ENCODE measurements around the gene ERICH3. TPM values are rescaled to one million over a fixed set of nuclear protein-coding genes. Genes with fewer than 3 reads are reported as not detected.

ERICH3 gene
- total RNA-seq, 1 experiment from 2014 or later, result not detected

DNA sequence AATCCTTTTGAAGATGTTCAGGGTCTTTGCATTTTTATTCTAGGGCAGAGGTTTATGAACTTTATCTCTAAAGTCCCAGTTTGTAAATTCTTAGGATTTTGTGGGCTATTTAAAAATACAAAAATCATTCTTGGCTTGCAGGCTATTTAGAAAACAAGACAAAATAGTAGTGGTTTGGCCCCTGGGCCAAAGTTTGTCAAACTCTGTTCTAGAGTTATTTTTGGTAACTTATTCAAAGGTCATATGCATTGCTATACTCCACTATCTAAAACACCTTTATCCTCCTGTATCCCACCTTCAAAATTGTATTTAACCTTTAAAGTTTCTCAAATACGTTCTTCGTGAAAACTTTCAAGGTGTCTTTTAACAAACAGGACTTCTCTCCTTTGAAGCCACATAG lies 85.7 kb downstream of the ERICH3 start:
- no peak for DNase-seq (ENCODE audit: low spot score)

DNA sequence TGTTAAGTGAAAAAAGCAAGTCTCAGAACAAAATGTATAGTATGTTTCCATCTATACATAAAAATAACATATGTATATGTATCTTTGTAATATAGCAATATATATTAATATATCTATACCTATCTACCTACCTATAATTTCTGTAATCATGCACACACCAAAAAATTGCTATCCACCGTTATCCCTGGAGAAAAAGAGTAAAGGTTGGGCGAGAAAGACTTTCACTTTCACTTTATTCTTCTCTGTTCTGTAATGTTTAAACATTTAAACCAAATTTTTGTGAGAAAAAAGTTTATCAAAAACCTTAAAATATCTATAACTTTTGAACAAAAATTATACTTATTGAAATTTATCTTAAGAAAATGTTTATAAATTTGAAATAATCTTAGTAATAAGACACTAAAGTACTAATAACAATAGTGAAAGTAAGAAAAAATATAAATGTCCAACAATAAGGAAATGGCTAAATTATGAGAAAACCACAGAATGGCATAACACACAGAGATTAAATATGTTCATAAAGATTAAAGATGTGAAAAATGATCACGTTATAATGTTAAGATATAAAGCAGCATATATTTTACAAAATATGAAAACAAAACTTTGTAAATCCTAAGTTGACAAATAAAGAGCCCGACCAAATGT lies 87.2 kb downstream of the ERICH3 start:
- DNase-seq (ENCODE audit: low spot score), result no peak

- no peak for DNase-seq (ENCODE audit: low spot score)
These were observed 89.4 kb downstream of the ERICH3 start for GRCh38 chr1:74584185-74584584.

- no peak for DNase-seq (ENCODE audit: low spot score)
These were observed 90.2 kb downstream of the ERICH3 start for GRCh38 chr1:74583397-74583796.

DNA sequence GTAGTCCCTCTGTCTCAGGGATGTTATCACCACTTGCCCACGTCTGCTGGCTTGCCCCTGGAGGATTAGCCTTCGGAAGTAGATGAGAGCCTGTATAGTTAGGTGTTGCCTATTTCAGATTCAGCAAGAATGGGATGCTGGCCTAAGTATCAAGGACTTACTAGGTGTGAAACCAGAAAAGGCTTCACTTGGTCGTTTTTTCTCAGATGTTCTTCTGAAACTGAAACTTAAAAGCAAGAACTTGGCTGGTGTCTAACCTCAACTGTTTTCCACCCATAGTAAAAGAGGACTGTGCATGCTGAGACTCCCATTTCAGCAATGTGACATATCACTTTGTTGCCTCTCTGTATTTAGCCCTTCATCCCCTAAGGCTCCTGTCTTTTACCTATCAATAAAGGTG lies 94.2 kb downstream of the ERICH3 start:
- no peak for DNase-seq (ENCODE audit: low spot score)

DNA sequence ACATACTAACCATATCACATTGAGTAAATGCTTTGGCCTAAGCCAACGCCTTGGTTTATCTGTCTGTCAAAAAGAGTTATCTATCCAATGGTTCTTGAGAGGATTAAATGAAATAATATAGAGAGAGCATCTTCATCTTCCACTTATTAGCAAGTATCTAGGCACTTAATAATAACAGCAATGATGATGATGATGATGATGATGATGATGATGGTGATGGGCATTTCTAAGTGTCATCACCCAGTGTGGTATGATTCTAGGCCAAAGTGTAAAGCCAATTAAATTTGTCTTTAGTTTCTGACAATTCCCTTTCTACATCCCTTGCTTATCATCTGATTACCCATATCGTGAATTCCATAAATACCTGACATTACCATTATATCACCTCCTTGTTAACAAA lies 95.5 kb downstream of the ERICH3 start:
- no peak for DNase-seq (ENCODE audit: low spot score)

DNA sequence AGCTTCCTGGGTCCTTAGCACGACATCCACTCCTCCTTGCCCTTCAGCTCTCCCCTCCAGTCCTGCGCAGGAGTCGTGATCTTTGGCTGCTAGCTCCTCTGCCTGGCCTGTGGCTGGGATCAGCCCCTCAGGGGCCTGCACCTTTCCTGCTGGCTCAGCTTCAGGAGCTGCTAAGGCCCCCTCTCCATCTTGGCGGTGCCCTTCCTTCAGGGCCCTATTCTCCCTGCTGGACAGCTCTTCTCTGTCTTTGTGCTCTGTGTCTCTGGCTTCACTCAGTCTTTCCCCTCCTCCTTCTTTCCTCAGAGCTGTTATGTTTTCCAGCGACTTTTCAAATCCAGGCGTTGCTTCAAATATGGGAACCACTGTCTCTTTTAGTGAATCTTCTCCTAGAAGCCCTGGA lies 101.7 kb downstream of the ERICH3 start:
- no peak for DNase-seq (ENCODE audit: low spot score)

DNA sequence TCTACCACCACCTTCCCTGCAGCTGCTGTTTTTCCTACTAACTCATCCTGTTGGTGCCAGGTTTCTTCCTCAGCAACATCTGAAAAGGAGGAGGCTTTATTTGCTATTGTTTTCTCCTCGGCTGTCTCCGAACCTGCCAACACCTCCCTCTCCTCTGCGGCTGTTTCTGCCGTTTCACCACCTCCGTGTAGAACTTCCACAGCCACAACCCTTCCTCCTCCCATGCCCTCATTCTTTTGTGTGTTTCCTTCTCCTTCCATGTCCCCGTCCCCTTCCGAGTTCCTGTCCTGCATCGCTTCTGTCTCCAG lies 102.1 kb downstream of the ERICH3 start:
- DNase-seq (ENCODE audit: low spot score), result no peak

- no peak for DNase-seq (ENCODE audit: low spot score)
These were observed 102.6 kb downstream of the ERICH3 start for GRCh38 chr1:74570797-74571492.

GRCh38 chr1:74549932-74550331 lies 123.7 kb downstream of the ERICH3 start:
- no peak for DNase-seq (ENCODE audit: low spot score)

DNA sequence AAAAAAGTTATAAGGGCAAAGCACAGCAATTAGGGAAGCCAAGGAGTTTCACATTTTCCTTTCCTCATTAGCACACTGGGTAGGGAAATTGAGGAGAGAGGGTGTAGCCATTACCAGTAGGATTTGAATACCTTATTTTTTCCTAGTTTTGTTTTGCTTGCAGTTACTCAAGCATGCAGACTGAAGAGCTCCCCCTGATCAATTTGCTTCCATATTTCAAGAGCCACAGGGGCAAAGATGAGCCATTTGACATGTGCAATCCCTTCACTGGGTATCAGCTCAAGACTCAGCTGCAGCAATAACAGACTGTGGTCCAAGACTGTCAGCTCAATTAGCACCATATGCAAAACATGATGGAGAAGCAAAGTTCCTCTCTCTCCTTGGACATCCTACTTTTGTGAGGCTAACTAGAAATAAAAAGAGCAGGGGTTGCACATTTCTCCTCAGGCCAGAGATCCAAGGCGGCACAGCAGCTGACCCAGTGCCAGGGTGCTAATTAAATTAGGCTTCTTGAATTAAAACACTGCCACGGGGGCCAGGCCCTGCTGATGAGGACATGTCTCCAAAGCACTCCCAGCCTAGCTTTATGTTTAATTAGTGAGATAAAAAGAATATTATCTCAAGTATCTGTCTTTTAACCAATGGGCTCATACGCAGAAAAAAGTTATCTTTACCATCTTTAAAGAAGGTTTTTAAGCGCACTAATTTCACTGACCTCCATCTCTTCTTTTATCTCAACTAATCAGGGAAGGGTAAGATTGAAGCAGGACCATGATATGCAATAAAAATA lies 124.4 kb downstream of the ERICH3 start:
- DNase-seq (ENCODE audit: low spot score), result no peak

- no peak for DNase-seq (ENCODE audit: low spot score)
These were observed 127.8 kb downstream of the ERICH3 start for GRCh38 chr1:74545821-74546220.

GRCh38 chr1:74534241-74534640 lies 139.4 kb downstream of the ERICH3 start:
- DNase-seq (ENCODE audit: low spot score), result no peak

GRCh38 chr1:74531796-74532195 lies 141.8 kb downstream of the ERICH3 start:
- DNase-seq (ENCODE audit: low spot score), result no peak

- DNase-seq (ENCODE audit: low spot score), result no peak
These were observed 142.7 kb downstream of the ERICH3 start for GRCh38 chr1:74530892-74531291.

GRCh38 chr1:74528123-74528522 lies 145.5 kb downstream of the ERICH3 start:
- DNase-seq (ENCODE audit: low spot score), result no peak

GRCh38 chr1:74526708-74527107 lies 146.9 kb downstream of the ERICH3 start:
- no peak for DNase-seq (ENCODE audit: low spot score)

DNA sequence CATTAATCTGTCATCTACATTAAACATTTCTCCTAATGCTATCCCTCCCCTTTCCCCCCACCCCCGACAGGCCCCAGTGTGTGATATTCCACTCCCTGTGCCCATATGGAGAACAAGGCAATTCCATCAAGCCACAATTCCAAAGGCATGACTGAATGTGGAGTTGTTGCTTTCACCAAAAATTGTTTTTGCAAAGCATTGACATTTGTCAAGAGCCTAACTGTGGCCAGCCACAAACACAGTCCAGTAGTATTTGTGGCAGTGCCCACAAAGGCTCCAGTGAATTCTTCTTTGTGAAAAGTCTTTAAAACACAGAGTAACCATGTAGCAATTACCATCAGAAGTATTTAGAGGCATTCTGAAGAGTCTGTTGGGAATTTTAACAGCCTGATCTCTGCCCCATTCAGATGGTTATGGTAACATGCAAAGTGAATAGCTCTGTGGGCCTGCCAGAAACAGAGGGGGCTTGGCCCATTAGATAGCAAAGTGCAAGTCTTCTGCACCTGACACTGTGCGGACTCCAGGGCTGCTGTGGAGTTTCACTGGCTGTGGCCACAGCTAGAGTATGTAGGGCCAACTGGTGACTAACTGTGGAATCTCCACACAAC lies 149.6 kb downstream of the ERICH3 start:
- no peak for DNase-seq (ENCODE audit: low spot score)

DNA sequence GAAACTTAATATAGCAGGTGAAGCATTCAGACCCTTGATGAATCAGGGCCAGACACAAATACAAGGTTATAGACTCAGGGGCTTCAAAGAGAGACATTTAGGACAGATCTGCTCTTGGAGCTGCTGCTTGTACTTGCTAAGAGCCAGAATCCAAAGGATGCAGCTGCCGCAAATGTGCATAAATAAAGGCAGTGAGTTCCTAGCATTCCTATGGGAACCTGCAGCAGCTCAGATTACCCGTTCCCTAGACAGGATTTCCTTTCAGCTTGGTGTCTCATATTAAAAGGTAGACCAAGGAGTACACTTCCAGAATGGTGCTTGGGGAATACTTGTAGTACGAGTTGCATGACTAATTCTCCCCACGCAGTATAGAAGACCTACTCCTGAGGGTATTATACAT lies 151.4 kb downstream of the ERICH3 start:
- DNase-seq (ENCODE audit: low spot score), result no peak

Measured in HT-29 (cell line).